ENCODE results near the gene DLK2.

The DLK2 gene

GRCh38 chr6:43495409-43495941 lies 40.1 kb upstream of the DLK2 start:
- Histone ChIP-seq H3K4me1 (peaks cover 2% of the 10 kb centered on the region), H3K4me3 (ENCODE audit: low read depth, low read length) (no peak overlapping the region), H3K9me3 (ENCODE audit: control insufficient read depth, low read length) (no peaks in the 10 kb centered on the region), H3K27ac (no peak overlapping the region), H3K4me2 (ENCODE audit: low read length) (no peak overlapping the region), H3K79me2 (peaks cover 9% of the 10 kb centered on the region), H2AFZ (no peak overlapping the region), H3K36me3 (ENCODE audit: control insufficient read depth, insufficient read depth, low read length) (no peaks in the 10 kb centered on the region), H3K27me3 (ENCODE audit: control insufficient read depth, insufficient read depth, low read length) (no peaks in the 10 kb centered on the region), H3K9ac (no peak overlapping the region)
- no peak for TF ChIP-seq CTCF (IDR thresholded peaks at IDR 0.05)

- Histone ChIP-seq H3K27me3 (ENCODE audit: control insufficient read depth, insufficient read depth, low read length) (no peaks in the 10 kb centered on the region), H3K4me3 (ENCODE audit: low read depth, low read length) (no peak overlapping the region), H3K27ac (no peak overlapping the region), H3K36me3 (ENCODE audit: control insufficient read depth, insufficient read depth, low read length) (no peaks in the 10 kb centered on the region), H2AFZ (no peak overlapping the region), H3K9ac (no peak overlapping the region), H3K4me1 (peaks cover 2% of the 10 kb centered on the region), H3K9me3 (ENCODE audit: control insufficient read depth, low read length) (no peaks in the 10 kb centered on the region), H3K79me2 (peaks cover 15% of the 10 kb centered on the region), H3K4me2 (ENCODE audit: low read length) (no peak overlapping the region)
- TF ChIP-seq CTCF (IDR thresholded peaks at IDR 0.05), result no peak
These were observed 39.4 kb upstream of the DLK2 start for GRCh38 chr6:43494766-43495165.

GRCh38 chr6:43494321-43494720 lies 39.0 kb upstream of the DLK2 start:
- no peak for TF ChIP-seq CTCF (IDR thresholded peaks at IDR 0.05)
- H3K4me3 ChIP-seq (ENCODE audit: low read depth, low read length), result no peak overlapping the region
- H3K79me2 ChIP-seq, result peaks cover 20% of the 10 kb centered on the region
- H3K4me1 ChIP-seq, result peaks cover 2% of the 10 kb centered on the region
- H3K27me3 ChIP-seq (ENCODE audit: control insufficient read depth, insufficient read depth, low read length), result no peaks in the 10 kb centered on the region
- no peaks in the 10 kb centered on the region for H3K9me3 ChIP-seq (ENCODE audit: control insufficient read depth, low read length)
- no peak overlapping the region for H3K4me2 ChIP-seq (ENCODE audit: low read length)
- no peak overlapping the region for H2AFZ ChIP-seq
- H3K9ac ChIP-seq, result no peak overlapping the region
- no peaks in the 10 kb centered on the region for H3K36me3 ChIP-seq (ENCODE audit: control insufficient read depth, insufficient read depth, low read length)
- H3K27ac ChIP-seq, result no peak overlapping the region

DNA sequence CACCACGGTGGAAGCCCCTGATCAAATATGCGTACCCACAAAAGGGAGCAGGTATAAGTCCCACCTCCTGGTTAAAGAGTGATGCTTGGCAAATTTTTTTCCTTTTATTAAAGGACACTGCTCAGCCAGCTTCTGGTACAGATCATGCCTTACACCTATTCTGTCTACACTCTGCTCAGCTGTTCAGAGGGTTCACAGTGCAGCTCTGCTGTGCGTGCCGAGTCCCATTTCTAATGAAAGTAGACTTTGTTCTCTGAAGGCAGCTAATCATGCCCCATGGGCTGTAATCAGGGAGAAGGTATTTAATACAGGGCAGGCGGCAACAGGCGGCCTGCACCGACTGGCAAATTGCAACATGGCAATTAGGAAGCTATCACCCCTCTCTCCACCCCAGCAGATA lies 38.5 kb upstream of the DLK2 start:
- no peaks in the 10 kb centered on the region for H3K36me3 ChIP-seq (ENCODE audit: control insufficient read depth, insufficient read depth, low read length)
- peaks cover 24% of the 10 kb centered on the region for H3K79me2 ChIP-seq
- H3K4me3 ChIP-seq (ENCODE audit: low read depth, low read length), result no peak overlapping the region
- H3K4me1 ChIP-seq, result peaks cover 2% of the 10 kb centered on the region
- H3K9ac ChIP-seq, result no peak overlapping the region
- no peak for TF ChIP-seq CTCF (IDR thresholded peaks at IDR 0.05)
- H3K27ac ChIP-seq, result no peak overlapping the region
- no peaks in the 10 kb centered on the region for H3K27me3 ChIP-seq (ENCODE audit: control insufficient read depth, insufficient read depth, low read length)
- H3K9me3 ChIP-seq (ENCODE audit: control insufficient read depth, low read length), result no peaks in the 10 kb centered on the region
- H2AFZ ChIP-seq, result no peak overlapping the region
- no peak overlapping the region for H3K4me2 ChIP-seq (ENCODE audit: low read length)

DNA sequence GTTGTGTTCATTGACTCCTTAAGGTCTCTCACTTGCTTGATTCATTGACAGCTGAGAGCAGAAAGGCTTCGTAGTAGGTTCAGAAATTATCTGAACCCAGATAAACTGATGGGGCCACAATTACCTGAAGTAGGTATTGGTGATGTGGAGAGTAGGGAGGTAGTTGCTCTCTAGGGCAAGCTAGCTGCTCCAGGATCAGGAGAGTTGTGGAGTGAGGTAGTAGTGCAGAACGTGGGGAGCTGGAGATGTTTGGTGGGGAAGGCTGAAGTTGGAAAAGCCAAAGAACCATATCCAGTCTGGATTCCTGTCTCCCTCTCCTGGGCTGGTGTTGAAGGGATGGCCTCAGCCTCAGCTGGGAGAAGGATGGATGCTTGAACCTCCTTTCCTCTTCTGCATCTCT lies 37.9 kb upstream of the DLK2 start:
- Histone ChIP-seq H3K4me3 (ENCODE audit: low read depth, low read length) (no peak overlapping the region), H3K27me3 (ENCODE audit: control insufficient read depth, insufficient read depth, low read length) (no peaks in the 10 kb centered on the region), H3K9me3 (ENCODE audit: control insufficient read depth, low read length) (no peaks in the 10 kb centered on the region), H3K4me1 (peaks cover 2% of the 10 kb centered on the region), H3K27ac (no peak overlapping the region), H2AFZ (no peak overlapping the region), H3K36me3 (ENCODE audit: control insufficient read depth, insufficient read depth, low read length) (no peaks in the 10 kb centered on the region), H3K4me2 (ENCODE audit: low read length) (no peak overlapping the region), H3K9ac (no peak overlapping the region), H3K79me2 (peaks cover 24% of the 10 kb centered on the region)
- TF ChIP-seq CTCF (IDR thresholded peaks at IDR 0.05), result no peak
